ENCODE results near the gene PROK2. TPM values are rescaled to one million over a fixed set of nuclear protein-coding genes. Genes with fewer than 3 reads are reported as not detected.

The PROK2 gene
- total RNA-seq, 2 experiments from 2014 or later = 1.3 to 1.4 TPM

- no peak overlapping the region for H3K27ac Mint-ChIP-seq
- H3K4me1 Mint-ChIP-seq (ENCODE audit: low read depth) = peaks cover 20% of the 10 kb centered on the region
- no peak for TF ChIP-seq CTCF (IDR thresholded peaks at IDR 0.05)
- Histone ChIP-seq H3K27ac (ENCODE audit: low read depth in 1 of 2, low read length in 2 of 2) (no peak overlapping the region), H3K27me3 (ENCODE audit: control insufficient read depth in 1 of 2, insufficient read depth in 2 of 2, low read length in 2 of 2) (peaks cover 16 to 37% of the 10 kb centered on the region in 2 experiments), H3K36me3 (ENCODE audit: insufficient read depth, low read length) (no peaks in the 10 kb centered on the region), H3K9me3 (ENCODE audit: control insufficient read depth in 1 of 2, insufficient read depth in 1 of 2, low read length in 2 of 2) (peaks cover 0 to 3% of the 10 kb centered on the region in 2 experiments), H3K4me3 (ENCODE audit: low read length) (no peak overlapping the region), H3K4me1 (ENCODE audit: insufficient read depth, low read length) (peaks cover 13% of the 10 kb centered on the region)
- intact Hi-C loops (cut with DNase I, micrococcal nuclease) = no loop called here
- H3K36me3 Mint-ChIP-seq (ENCODE audit: low read depth) = no peaks in the 10 kb centered on the region
- ATAC-seq (ENCODE audit: poor library complexity) = no peak
- no peaks in the 10 kb centered on the region for H3K9me3 Mint-ChIP-seq
- H3K27me3 Mint-ChIP-seq = peaks cover 42% of the 10 kb centered on the region
- no peak overlapping the region for H3K4me3 Mint-ChIP-seq
- DNase-seq = no peak
- POLR2A ChIA-PET = no interaction called here
- CTCF ChIA-PET = no interaction called here
Observed at GRCh38 chr3:71787851-71788405, 3.0 kb upstream of the PROK2 start.

GRCh38 chr3:71786551-71786950, 1.6 kb upstream of the PROK2 start:
- TF ChIP-seq CTCF (IDR thresholded peaks at IDR 0.05) = no peak
- Mint-ChIP-seq H3K36me3 (ENCODE audit: low read depth) (no peaks in the 10 kb centered on the region), H3K27ac (no peak overlapping the region), H3K4me3 (peak overlapping the region; percentile 16), H3K9me3 (no peaks in the 10 kb centered on the region), H3K4me1 (ENCODE audit: low read depth) (peaks cover 20% of the 10 kb centered on the region), H3K27me3 (peaks cover 55% of the 10 kb centered on the region)
- ChIA-PET POLR2A (no interaction called here), CTCF (no interaction called here)
- H3K27ac ChIP-seq (ENCODE audit: low read depth in 1 of 2, low read length in 2 of 2) = no peak overlapping the region
- H3K9me3 ChIP-seq (ENCODE audit: control insufficient read depth in 1 of 2, insufficient read depth in 1 of 2, low read length in 2 of 2) = peaks cover 0 to 3% of the 10 kb centered on the region in 2 experiments
- intact Hi-C loops (cut with DNase I, micrococcal nuclease) = no loop called here
- DNase-seq (no peak), ATAC-seq (ENCODE audit: poor library complexity) (no peak)
- no peaks in the 10 kb centered on the region for H3K36me3 ChIP-seq (ENCODE audit: insufficient read depth, low read length)
- H3K4me1 ChIP-seq (ENCODE audit: insufficient read depth, low read length) = peaks cover 13% of the 10 kb centered on the region
- no peak overlapping the region for H3K4me3 ChIP-seq (ENCODE audit: low read length)
- H3K27me3 ChIP-seq (ENCODE audit: control insufficient read depth in 1 of 2, insufficient read depth in 2 of 2, low read length in 2 of 2) = peaks cover 19 to 51% of the 10 kb centered on the region in 2 experiments

- no peak for TF ChIP-seq CTCF (IDR thresholded peaks at IDR 0.05)
- POLR2A ChIA-PET = no interaction called here
- no peaks in the 10 kb centered on the region for H3K36me3 ChIP-seq (ENCODE audit: insufficient read depth, low read length)
Observed at GRCh38 chr3:71786217-71786549, 1.2 kb upstream of the PROK2 start.

More at GRCh38 chr3:71786217-71786549, 1.2 kb upstream of the PROK2 start:
- no peaks in the 10 kb centered on the region for H3K36me3 Mint-ChIP-seq (ENCODE audit: low read depth)
- CTCF ChIA-PET = no interaction called here
- H3K9me3 ChIP-seq (ENCODE audit: control insufficient read depth in 1 of 2, insufficient read depth in 1 of 2, low read length in 2 of 2) = peaks cover 0 to 3% of the 10 kb centered on the region in 2 experiments
- ATAC-seq (ENCODE audit: poor library complexity) (no peak), DNase-seq (no peak)
- H3K4me1 Mint-ChIP-seq (ENCODE audit: low read depth) = peaks cover 20% of the 10 kb centered on the region
- H3K27ac Mint-ChIP-seq = no peak overlapping the region
- H3K27me3 Mint-ChIP-seq = peaks cover 59% of the 10 kb centered on the region
- H3K4me3 ChIP-seq (ENCODE audit: low read length) = no peak overlapping the region
- H3K4me1 ChIP-seq (ENCODE audit: insufficient read depth, low read length) = peaks cover 13% of the 10 kb centered on the region
- H3K4me3 Mint-ChIP-seq = peak overlapping the region; percentile 16
- peaks cover 22 to 55% of the 10 kb centered on the region in 2 experiments for H3K27me3 ChIP-seq (ENCODE audit: control insufficient read depth in 1 of 2, insufficient read depth in 2 of 2, low read length in 2 of 2)
- intact Hi-C loops (cut with DNase I, micrococcal nuclease) = no loop called here
- no peaks in the 10 kb centered on the region for H3K9me3 Mint-ChIP-seq
- no peak overlapping the region for H3K27ac ChIP-seq (ENCODE audit: low read depth in 1 of 2, low read length in 2 of 2)
